Ishikawa (cell line): ENCODE data around the gene PLCD3.

ENCODE experiments used
- CREB1 ChIP-seq: IDR thresholded peaks from 2 replicates; pipeline ENCODE4 v1.6.1; 2012; ENCODE audit warnings: low read depth
- NFIC ChIP-seq: IDR thresholded peaks from 2 replicates; pipeline ENCODE4 v1.6.1; 2012
- RAD21 ChIP-seq: IDR thresholded peaks from 2 replicates; pipeline ENCODE4 v1.6.1; 2012; ENCODE audit warnings: low read depth
- TAF1 ChIP-seq: IDR thresholded peaks from 2 replicates; pipeline ENCODE4 v1.6.1; 2012; ENCODE audit warnings: low read depth, mild to moderate bottlenecking
- TEAD4 ChIP-seq: IDR thresholded peaks from 2 replicates; pipeline ENCODE4 v1.6.1; 2012

- TF ChIP-seq TAF1 (no peak), NFIC (no peak), CREB1 (no peak), TEAD4 (no peak), RAD21 (no peak)
Measured at GRCh38 chr17:45115015-45115625, 17.2 kb downstream of the PLCD3 start.
